ENCODE measurements around the gene DDX54. TPM values are rescaled to one million over a fixed set of nuclear protein-coding genes. Genes with fewer than 3 reads are reported as not detected.

Gene DDX54
- total and polyA plus RNA-seq, 4 donors, result 17.9 to 75.3 (median 51.9) TPM

DNA sequence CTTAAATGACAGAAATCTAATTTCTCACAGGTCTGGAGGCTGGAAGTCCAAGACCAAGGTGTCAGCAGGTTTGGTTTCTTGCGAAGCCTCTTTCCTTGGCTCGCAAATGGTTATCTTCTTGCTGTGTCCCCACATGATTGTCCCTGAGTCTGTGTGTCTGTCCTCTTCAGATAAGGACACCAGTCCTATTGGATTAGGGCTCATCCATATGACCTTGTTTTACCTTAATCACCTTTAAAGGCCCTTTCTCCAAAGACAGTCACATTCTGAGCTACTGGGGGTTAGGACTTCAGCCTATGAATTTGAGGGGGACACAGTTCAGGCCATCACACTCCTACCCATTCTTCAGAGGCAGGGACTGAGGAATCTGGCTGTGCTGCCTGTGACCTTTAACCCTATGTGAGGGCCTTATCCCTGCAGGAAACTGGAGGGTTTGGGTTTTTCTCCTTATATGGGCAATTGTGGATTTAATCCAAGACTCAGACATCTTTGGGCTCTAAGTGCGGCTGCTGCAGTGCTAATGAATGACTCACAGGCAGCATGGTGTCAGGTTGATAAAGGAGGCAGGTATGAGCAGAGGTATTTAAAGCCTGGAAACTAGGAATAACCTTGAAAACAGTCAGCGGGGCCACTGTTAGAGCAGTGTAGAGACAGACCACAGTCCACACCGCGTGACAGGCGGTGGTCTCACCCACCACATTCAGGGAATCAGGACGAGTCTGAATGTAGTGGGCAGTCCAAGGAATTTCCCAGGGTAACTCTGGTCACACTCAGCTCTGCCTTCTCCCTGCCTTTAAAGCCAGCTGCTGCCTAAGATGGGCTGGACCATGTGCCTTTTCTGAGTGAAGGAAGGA, 46.2 kb upstream of the DDX54 start:
- Histone ChIP-seq H3K27me3 (ENCODE audit: control insufficient read depth in 3 of 3, insufficient read depth in 3 of 3, low read length in 2 of 3) (no peaks in the 10 kb centered on the region), H3K4me1 (ENCODE audit: control insufficient read depth in 5 of 5, insufficient read depth in 5 of 5, low read length in 5 of 5) (peaks cover 0 to 26% (median 0%) of the 10 kb centered on the region in 5 donors), H3K27ac (ENCODE audit: low read depth in 1 of 2, low read length in 1 of 2) (peak overlapping the region; percentile 8 to 92), H3K4me3 (no peak overlapping the region), H3K9me3 (ENCODE audit: control insufficient read depth in 4 of 4, insufficient read depth in 3 of 4, low read length in 3 of 4) (no peaks in the 10 kb centered on the region), H3K36me3 (ENCODE audit: control insufficient read depth in 4 of 4, insufficient read depth in 4 of 4, low read length in 4 of 4) (peaks cover 0 to 33% (median 26%) of the 10 kb centered on the region in 4 donors), H3K9ac (ENCODE audit: insufficient read depth in 1 of 2, low read length in 2 of 2) (no peak overlapping the region)
- ATAC-seq (ENCODE audit: insufficient read depth, low FRiP score) (no peak), DNase-seq (no peak)
- TF ChIP-seq, protein P1, sequence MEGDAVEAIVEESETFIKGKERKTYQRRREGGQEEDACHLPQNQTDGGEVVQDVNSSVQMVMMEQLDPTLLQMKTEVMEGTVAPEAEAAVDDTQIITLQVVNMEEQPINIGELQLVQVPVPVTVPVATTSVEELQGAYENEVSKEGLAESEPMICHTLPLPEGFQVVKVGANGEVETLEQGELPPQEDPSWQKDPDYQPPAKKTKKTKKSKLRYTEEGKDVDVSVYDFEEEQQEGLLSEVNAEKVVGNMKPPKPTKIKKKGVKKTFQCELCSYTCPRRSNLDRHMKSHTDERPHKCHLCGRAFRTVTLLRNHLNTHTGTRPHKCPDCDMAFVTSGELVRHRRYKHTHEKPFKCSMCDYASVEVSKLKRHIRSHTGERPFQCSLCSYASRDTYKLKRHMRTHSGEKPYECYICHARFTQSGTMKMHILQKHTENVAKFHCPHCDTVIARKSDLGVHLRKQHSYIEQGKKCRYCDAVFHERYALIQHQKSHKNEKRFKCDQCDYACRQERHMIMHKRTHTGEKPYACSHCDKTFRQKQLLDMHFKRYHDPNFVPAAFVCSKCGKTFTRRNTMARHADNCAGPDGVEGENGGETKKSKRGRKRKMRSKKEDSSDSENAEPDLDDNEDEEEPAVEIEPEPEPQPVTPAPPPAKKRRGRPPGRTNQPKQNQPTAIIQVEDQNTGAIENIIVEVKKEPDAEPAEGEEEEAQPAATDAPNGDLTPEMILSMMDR (IDR thresholded peaks at IDR 0.05; ENCODE audit: control extremely low read depth, extremely low read depth), result no peak
- 89 to 93% methylated on average over 8 of the region's 8 CpGs for WGBS, 2 donors

GRCh38 chr12:113230315-113231234, 45.3 kb upstream of the DDX54 start:
- no peaks in the 10 kb centered on the region for H3K27me3 ChIP-seq (ENCODE audit: control insufficient read depth in 3 of 3, insufficient read depth in 3 of 3, low read length in 2 of 3)
- H3K4me3 ChIP-seq, result no peak overlapping the region
- H3K36me3 ChIP-seq (ENCODE audit: control insufficient read depth in 4 of 4, insufficient read depth in 4 of 4, low read length in 4 of 4), result peaks cover 0 to 33% (median 26%) of the 10 kb centered on the region in 4 donors
- WGBS, 2 donors, result 96 to 98% methylated on average over 15 of the region's 15 CpGs
- no peaks in the 10 kb centered on the region for H3K9me3 ChIP-seq (ENCODE audit: control insufficient read depth in 4 of 4, insufficient read depth in 3 of 4, low read length in 3 of 4)
- peaks cover 0 to 22% (median 0%) of the 10 kb centered on the region in 5 donors for H3K4me1 ChIP-seq (ENCODE audit: control insufficient read depth in 5 of 5, insufficient read depth in 5 of 5, low read length in 5 of 5)
- H3K9ac ChIP-seq (ENCODE audit: insufficient read depth in 1 of 2, low read length in 2 of 2), result no peak overlapping the region
- TF ChIP-seq, protein P1 (IDR thresholded peaks at IDR 0.05; ENCODE audit: control extremely low read depth, extremely low read depth), result no peak
- DNase-seq (no peak), ATAC-seq (ENCODE audit: insufficient read depth, low FRiP score) (no peak)
- H3K27ac ChIP-seq (ENCODE audit: low read depth in 1 of 2, low read length in 1 of 2), result peak overlapping the region in 1 of 2 donors; percentile 92

GRCh38 chr12:113228394-113229028, 43.2 kb upstream of the DDX54 start:
- Histone ChIP-seq H3K9ac (ENCODE audit: insufficient read depth in 1 of 2, low read length in 2 of 2) (no peak overlapping the region), H3K4me3 (no peak overlapping the region), H3K9me3 (ENCODE audit: control insufficient read depth in 4 of 4, insufficient read depth in 3 of 4, low read length in 3 of 4) (no peaks in the 10 kb centered on the region), H3K27me3 (ENCODE audit: control insufficient read depth in 3 of 3, insufficient read depth in 3 of 3, low read length in 2 of 3) (no peaks in the 10 kb centered on the region), H3K36me3 (ENCODE audit: control insufficient read depth in 4 of 4, insufficient read depth in 4 of 4, low read length in 4 of 4) (peaks cover 0 to 32% (median 26%) of the 10 kb centered on the region in 4 donors), H3K27ac (ENCODE audit: low read depth in 1 of 2, low read length in 1 of 2) (peak overlapping the region; percentile 26 to 92), H3K4me1 (ENCODE audit: control insufficient read depth in 5 of 5, insufficient read depth in 5 of 5, low read length in 5 of 5) (peaks cover 0 to 21% (median 4%) of the 10 kb centered on the region in 5 donors)
- WGBS, 2 donors, result 75 to 91% methylated on average over 5 of the region's 5 CpGs
- TF ChIP-seq, protein P1 (IDR thresholded peaks at IDR 0.05; ENCODE audit: control extremely low read depth, extremely low read depth), result no peak
- no peak for DNase-seq
- ATAC-seq (ENCODE audit: insufficient read depth, low FRiP score), result no peak

Data from lung (tissue), 12 donors.